GM12875 (cell line): ENCODE measurements around the gene CUEDC1.

Experiments
- H3K4me3 ChIP-seq: one replicate; pipeline ENCODE4 v1.5.1; 2011; ENCODE audit warnings: low read depth, low read length, control low read depth
- CTCF ChIP-seq: IDR thresholded peaks from 2 replicates; pipeline ENCODE4 v1.5.1; 2011; ENCODE audit warnings: low read depth, mild to moderate bottlenecking, control low read depth, inconsistent platforms, low read length, moderate library complexity, borderline replicate concordance; ENCODE audit not compliant: insufficient read depth

Gene CUEDC1

DNA sequence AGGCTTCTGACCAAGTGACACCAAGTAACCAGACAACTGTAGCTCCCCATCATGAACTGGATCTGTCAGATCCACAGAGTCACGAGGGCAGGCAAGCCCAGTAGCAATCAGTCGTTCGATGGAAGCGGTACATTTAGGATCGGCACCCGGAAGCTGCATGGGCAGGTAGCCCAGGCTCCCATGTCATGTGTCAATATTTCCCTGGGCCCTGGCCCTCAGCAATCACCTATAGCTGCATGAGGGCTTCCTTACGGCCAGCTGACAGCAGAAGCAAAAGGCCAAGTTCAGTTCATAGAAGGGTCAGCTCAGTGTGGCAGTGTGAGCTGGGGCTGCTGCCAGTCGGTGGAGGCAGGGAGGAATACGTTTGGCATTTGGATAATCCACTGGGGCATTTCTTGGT, 137.1 kb downstream of the CUEDC1 start:
- no peak for TF ChIP-seq CTCF
- H3K4me3 ChIP-seq: no peak overlapping the region

DNA sequence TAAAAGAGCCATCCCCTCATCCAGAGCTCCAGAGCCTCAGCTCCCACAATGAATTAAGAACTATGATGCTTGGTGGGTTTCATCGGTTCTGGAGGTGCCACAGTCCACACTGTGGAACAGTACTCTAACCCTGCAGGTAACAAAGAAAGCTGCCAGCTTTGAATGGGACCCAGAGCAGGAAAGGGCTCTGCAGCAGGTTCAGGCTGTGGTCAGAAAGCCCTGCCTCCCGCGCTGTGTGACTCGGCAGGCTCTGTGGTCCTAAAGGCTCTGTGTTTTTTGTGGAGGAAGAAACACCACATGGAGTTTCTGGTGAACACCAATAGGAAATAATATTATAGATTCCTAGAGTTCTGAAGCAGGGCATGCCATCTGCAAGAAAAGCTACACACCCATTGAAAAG, 137.9 kb downstream of the CUEDC1 start:
- no peak overlapping the region for H3K4me3 ChIP-seq
- TF ChIP-seq CTCF: no peak

DNA sequence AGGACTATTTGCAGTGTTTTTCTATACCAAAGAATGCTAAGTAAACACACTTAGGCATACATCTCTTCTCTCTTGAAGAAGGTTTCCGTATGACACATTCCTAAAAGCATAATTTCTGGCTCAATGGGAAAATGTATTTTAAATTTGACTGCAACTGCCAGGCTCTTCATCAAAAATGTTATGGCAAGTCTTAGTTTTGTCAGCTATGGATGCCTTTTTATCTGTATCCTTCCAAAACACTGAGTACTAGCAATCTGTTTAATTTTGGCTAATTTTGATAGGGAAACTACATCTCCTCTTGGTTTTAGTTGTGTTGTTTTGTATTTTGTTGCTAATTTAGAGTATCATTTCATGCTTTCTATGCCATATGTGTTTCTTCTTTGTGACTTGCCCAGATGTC, 140.8 kb downstream of the CUEDC1 start:
- no peak overlapping the region for H3K4me3 ChIP-seq
- no peak for TF ChIP-seq CTCF

DNA sequence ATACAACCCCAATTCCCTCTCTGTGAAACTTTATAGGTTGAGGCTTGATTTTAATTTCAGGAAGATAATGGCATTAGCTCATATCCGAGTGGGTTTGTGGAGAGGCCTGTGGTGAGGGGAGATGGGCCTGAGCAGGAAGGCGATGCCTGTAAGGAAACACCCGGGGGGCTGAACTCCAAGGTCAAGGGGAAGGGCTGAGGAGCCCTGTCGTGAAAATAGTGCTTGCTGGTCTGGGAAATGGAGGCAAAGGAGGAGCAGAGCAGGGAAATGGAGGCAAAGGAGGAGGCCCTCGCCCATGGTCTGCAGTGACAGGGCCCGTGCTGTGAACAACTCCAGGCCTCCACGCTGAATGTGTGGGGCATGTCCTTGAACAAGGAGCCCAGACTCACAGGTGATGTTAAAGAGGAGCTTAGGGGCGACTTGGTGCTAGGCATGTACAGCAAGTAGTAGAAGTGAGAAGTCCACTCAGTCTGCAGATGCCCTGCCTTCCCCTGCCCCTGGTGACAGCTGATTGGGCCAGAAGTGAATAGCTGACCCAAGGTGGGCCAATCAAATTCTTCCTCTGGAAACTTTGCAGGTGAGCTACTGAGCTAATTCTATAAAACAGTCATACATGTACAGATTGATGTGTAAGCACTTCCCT, 143.5 kb downstream of the CUEDC1 start:
- H3K4me3 ChIP-seq: no peak overlapping the region

More for the DNA sequence above, 143.5 kb downstream of the CUEDC1 start:
- no peak for TF ChIP-seq CTCF
